Myometrial cell (primary cell): ENCODE measurements around the gene ARHGEF28. TPM values are rescaled to one million over a fixed set of nuclear protein-coding genes. Genes with fewer than 3 reads are reported as not detected.

Source experiments
- total RNA-seq: library from RNA; depleted of rRNA; stranded (reverse); fragments of >200 nt; gene quantifications from 2 replicates; pipeline ENCODE4 v1.2.3, GENCODE V29; 2015

ARHGEF28 gene
- total RNA-seq, result 11.2 and 14.7 TPM in 2 replicates

GRCh38 chr5:73625944-73626811 lies at the start of gene ARHGEF28:
Gene ARHGEF28, plus strand, starts transcription at chr5:73626196. Its CDS starts 58,656 bp downstream, at chr5:73684852.

Other genes starting within 250 kb of the ARHGEF28 start
- 0.53 TPM in 1 of 2 replicates, not detected in the other for gene FOXD1, start 177.4 kb upstream of the ARHGEF28 start, total RNA-seq
- 483 and 524 TPM in 2 replicates for gene BTF3, start 127.8 kb upstream of the ARHGEF28 start, total RNA-seq
- gene ANKRA2, start 60.6 kb upstream of the ARHGEF28 start, total RNA-seq, result 14.7 and 32.8 TPM in 2 replicates
- 10.1 and 12.1 TPM in 2 replicates for gene UTP15, start 60.5 kb upstream of the ARHGEF28 start, total RNA-seq